Lower leg skin (tissue), 4 donors: Measurements from ENCODE around the gene PSRC1. TPM values are rescaled to one million over a fixed set of nuclear protein-coding genes. Genes with fewer than 3 reads are reported as not detected.

Experiments
- DNase-seq, 2 donors: peaks; one replicate each; pipeline ENCODE4 v3.0.0-alpha.2; 2019; ENCODE audit warnings: low spot score in 2 of 2
- H3K4me3 ChIP-seq: fragments of 200-600 bp; sonication (generic); 2 replicates; pipeline ENCODE4 v1.5.1; 2017; ENCODE audit warnings: mild to moderate bottlenecking, low read depth; ENCODE audit not compliant: poor library complexity, severe bottlenecking
- CTCF ChIP-seq, 3 donors: fragments of 450-650 bp; IDR thresholded peaks; one replicate each; pipeline ENCODE4 v1.5.1; 2016; ENCODE audit warnings: antibody characterized with exemption in 3 of 3, mild to moderate bottlenecking in 3 of 3, moderate library complexity in 2 of 3
- POLR2A ChIP-seq, 2 donors: fragments of 450-650 bp; IDR thresholded peaks; one replicate each; pipeline ENCODE4 v1.6.1; 2016 to 2017; ENCODE audit warnings: antibody characterized with exemption in 2 of 2, mild to moderate bottlenecking in 1 of 2, moderate library complexity in 1 of 2
- WGBS, 2 donors: methylation state at CpG; one replicate each; pipeline ENCODE4 v1.1.5; 2018; 5-methylcytosine and 5-hydroxymethylcytosine counted together
- intact Hi-C: fragments of 100-400 bp; cut with DNase I; formaldehyde crosslinking; loops from one replicate; pipeline ENCODE4 v1.15.0; 2023; ENCODE audit warnings: low total_unique reads
- total RNA-seq, 4 donors: library from RNA; depleted of rRNA; stranded (reverse); fragments of >200 nt; gene quantifications; one replicate each; pipeline ENCODE4 v1.1.0, GENCODE V29; 2016

The PSRC1 gene
- total RNA-seq, 4 donors from 2014 or later, result 2.8 to 6.9 (median 5.3) TPM

GRCh38 chr1:109268431-109269211, 14.3 kb downstream of the PSRC1 start:
- intact Hi-C loops, result no loop called here
- no peak for TF ChIP-seq CTCF (IDR thresholded peaks at IDR 0.05)
- TF ChIP-seq POLR2A (IDR thresholded peaks at IDR 0.05), result no peak
- WGBS, 2 donors, result 89 to 90% methylated on average over 20 to 22 of the region's 29 CpGs
- DNase-seq, result no peak
- no peak overlapping the region for H3K4me3 ChIP-seq

DNA sequence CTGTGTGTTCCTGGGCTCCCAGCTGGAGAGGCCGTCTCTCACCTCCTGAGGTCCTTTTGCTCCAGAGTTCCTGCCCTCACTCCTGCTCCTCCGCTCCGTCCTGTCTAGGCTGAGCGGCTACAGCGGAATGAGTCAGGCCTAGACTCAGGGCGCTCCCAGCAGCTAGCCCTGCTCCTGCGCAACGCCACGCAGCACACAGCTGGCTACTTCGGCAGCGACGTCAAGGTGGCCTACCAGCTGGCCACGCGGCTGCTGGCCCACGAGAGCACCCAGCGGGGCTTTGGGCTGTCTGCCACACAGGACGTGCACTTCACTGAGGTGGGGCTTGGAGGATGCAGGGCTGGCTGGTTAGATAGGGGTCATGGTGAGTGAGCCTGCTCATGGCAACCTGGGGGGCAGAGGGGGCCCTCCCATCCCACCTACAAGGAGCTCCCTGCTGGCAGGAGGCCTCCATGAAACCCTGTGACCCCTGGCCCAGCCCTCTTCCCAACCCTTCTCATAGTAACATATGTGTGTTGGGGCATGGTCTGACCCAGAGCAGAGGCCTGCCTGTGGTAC, 15.1 kb downstream of the PSRC1 start:
- no peak for DNase-seq
- H3K4me3 ChIP-seq, result no peak overlapping the region
- TF ChIP-seq CTCF (IDR thresholded peaks at IDR 0.05), result no peak
- no peak for TF ChIP-seq POLR2A (IDR thresholded peaks at IDR 0.05)
- intact Hi-C loops, result no loop called here
- 91 to 95% methylated on average over 17 of the region's 17 CpGs for WGBS, 2 donors

DNA sequence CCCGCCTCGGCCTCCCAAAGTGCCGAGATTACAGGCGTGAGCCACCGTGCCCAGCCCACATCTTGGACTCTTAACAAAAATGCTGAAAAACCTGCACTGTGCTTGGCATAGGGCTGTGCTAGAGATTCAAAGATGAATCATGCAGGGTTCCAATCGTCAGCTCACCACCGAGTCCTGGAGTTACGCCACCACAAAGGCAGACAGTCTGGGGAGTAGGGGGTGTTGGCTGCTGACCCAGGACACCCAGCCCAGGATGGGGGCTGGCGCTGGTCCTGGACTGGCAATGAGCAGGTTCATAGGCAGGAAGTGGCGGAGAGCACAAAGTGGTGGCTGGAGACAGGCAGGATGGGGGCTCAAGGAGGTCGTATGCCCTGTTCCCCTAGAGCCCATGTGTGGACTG, 16.0 kb downstream of the PSRC1 start:
- intact Hi-C loops, result no loop called here
- DNase-seq, result no peak
- 47 to 69% methylated on average over 11 of the region's 11 CpGs for WGBS, 2 donors
- no peak for TF ChIP-seq CTCF (IDR thresholded peaks at IDR 0.05)
- no peak overlapping the region for H3K4me3 ChIP-seq

- H3K4me3 ChIP-seq, result no peak overlapping the region
- no peak for DNase-seq
- 91 to 95% methylated on average over 12 to 13 of the region's 13 CpGs for WGBS, 2 donors
- TF ChIP-seq CTCF (IDR thresholded peaks at IDR 0.05) (no peak), POLR2A (IDR thresholded peaks at IDR 0.05) (no peak)
- intact Hi-C loops, result no loop called here
These were observed 17.1 kb downstream of the PSRC1 start for GRCh38 chr1:109265741-109266330.

- intact Hi-C loops, result no loop called here
- no peak for DNase-seq
- 87% methylated on average over 4 of the region's 4 CpGs; no CpG with 5 or more reads in 1 of the 2 donors for WGBS, 2 donors
- no peak overlapping the region for H3K4me3 ChIP-seq
- TF ChIP-seq POLR2A (IDR thresholded peaks at IDR 0.05) (no peak), CTCF (IDR thresholded peaks at IDR 0.05) (no peak)
These were observed 17.9 kb downstream of the PSRC1 start for GRCh38 chr1:109265016-109265415.
